Stimulated activated CD8-positive, alpha-beta memory T cell treated with anti-CD3 and anti-CD28 coated beads, Interleukin-4, amount 100 ng/mL, for 24 hours (primary cell): ENCODE measurements around the gene HECW1.

Source experiments
- DNase-seq: peaks from one replicate; pipeline ENCODE4 v3.0.0-alpha.2; 2020; ENCODE audit warnings: low read depth

The HECW1 gene

DNA sequence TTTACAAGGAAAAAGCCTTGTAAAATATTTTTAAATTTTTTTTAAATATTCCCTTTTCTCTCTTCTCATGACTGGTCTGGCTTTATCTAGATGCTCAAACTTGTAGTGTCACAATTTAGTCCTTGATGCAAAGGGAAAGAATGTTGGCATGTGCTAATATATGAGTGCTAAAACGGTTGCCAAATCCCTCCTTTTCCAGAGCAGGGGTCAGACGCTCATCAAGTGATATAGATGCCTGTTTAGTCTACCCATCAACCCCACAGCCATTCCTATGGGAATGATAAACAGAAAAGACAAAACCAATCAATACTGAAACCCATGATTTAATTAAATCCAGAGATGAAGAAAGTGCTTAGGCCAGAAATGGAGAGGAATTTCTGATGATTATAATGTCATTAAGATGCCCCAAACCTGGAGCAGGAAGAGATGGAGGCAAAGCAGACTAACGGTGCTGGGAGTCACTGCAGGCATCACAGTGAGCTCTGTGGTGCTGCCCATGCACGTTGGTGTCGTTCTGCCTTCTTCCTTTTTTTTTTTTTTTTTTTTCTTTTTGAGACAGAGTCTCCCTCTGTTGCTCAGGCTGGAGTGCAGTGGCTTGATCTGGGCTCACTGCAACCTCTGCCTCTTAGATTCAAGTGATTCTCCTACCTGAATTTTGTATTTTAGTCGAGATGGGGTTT, 260.4 kb downstream of the HECW1 start:
- no peak for DNase-seq

GRCh38 chr7:43377196-43377960, 264.9 kb downstream of the HECW1 start:
- DNase-seq: no peak

- DNase-seq: no peak
Observed at GRCh38 chr7:43379210-43379609, 266.8 kb downstream of the HECW1 start.

GRCh38 chr7:43384616-43385308, 272.3 kb downstream of the HECW1 start:
- DNase-seq: no peak

- DNase-seq: no peak
Observed at GRCh38 chr7:43385309-43385680, 272.8 kb downstream of the HECW1 start.

DNA sequence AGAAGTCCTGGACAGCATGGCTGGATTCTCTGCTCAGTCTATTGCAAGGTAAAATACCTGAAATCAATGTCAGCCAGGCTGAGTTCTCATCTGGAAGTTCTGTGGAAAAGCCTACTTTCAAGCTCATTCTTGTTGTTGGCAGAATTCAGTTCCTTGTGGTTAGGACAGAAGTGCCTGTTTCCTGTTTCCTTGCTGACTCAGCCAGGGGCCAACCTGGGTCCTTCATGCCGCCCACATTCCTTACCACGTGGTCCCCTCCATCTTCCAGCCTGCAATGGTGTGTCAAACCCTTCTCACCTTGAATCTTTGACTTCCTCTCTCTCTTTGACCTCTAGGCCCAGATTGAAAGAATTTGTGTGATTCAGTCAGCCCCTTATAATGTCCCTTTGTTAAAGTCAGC, 273.4 kb downstream of the HECW1 start:
- peak; percentile 20 for DNase-seq

- no peak for DNase-seq
Observed at GRCh38 chr7:43387932-43388331, 275.5 kb downstream of the HECW1 start.

GRCh38 chr7:43390576-43390975, 278.1 kb downstream of the HECW1 start:
- no peak for DNase-seq

GRCh38 chr7:43391518-43391917, 279.1 kb downstream of the HECW1 start:
- DNase-seq: no peak

DNA sequence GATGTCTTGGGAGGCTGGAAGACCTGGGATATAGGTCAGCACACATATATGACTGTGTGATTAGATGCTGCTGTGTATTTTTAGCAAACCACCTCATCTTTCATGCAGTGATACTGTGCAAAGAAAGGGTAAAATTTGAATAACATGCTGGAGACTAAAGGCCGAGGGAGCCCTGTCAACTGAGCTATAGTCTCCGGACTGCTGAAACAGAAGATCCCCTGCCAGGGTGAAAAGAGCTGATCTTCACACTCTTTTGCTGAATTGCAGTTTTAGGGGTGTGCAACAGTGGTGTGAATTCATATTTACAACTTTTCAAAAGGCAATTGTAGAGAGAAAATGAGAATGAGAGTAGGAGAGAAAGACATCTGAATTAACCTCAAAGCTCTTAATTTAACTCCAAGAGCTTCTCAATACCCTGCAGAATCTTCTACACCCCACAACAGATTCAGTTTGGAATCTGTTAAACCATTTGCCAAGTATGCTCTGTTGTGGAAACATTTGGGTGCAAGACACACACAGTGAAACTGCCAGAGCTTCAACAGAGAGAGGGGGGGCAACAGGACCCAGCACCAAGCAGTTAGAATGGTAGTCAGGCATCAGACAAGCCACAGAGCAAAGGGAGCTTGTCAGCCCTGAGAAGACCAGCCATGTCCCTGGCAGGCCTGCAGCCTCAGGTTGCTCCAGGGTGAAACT, 280.3 kb downstream of the HECW1 start:
- DNase-seq: no peak

DNA sequence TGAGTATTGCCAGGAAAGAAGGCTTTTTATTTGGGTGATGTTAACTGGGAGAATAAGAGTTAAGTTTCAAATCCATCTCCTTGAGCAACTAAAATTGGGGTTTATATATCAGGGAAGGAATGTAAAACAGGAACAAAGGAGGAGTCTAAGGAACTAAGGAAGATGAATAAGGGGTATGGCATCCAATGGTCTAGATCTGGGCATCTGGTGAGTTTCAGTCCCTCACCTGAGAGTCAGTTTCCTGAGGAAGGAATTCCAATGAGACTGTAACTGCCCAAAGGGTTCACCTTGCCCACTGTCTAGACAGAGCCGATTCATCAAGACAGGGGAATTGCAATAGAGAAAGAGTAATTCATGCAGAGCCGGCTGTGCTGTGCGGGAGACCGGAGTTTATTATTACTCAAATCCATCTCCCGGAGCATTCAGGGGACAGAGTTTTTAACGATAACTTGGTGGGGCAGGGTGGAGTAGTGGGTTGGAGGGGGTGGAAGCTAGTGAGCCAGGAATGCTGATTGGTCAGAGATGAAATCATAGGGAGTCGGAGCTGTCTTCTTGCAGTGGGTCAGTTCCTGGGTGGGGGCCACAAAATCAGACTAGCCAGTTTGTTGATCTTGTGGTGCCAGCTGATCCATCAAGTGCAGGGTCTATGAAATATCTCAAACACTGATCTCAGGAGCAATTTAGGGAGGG, 282.1 kb downstream of the HECW1 start:
- no peak for DNase-seq

GRCh38 chr7:43395351-43395750, 282.9 kb downstream of the HECW1 start:
- DNase-seq: no peak

- no peak for DNase-seq
Observed at GRCh38 chr7:43396187-43396740, 283.8 kb downstream of the HECW1 start.

DNA sequence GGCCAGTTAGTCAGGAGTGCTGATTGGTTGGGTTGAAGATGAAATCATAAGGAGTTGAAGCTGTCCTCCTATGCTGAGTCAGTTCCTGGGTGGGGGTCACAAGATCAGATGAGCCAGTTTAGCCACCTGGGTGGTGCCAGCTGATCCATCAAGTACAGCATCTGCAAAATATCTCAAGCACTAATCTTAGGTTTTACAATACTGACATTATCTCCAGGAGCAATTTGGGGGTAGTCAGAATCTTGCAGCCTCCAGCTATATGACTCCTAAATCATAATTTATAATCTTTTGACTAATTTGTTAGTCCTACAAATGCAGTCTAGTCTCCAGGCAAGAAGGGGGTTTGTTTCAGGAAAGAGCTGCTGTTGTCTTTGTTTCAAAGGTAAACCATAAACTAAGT, 286.4 kb downstream of the HECW1 start:
- DNase-seq: no peak

GRCh38 chr7:43405948-43406347, 293.5 kb downstream of the HECW1 start:
- no peak for DNase-seq

- no peak for DNase-seq
Observed at GRCh38 chr7:43406961-43407360, 294.5 kb downstream of the HECW1 start.

- DNase-seq: no peak
Observed at GRCh38 chr7:43408981-43409380, 296.5 kb downstream of the HECW1 start.

DNA sequence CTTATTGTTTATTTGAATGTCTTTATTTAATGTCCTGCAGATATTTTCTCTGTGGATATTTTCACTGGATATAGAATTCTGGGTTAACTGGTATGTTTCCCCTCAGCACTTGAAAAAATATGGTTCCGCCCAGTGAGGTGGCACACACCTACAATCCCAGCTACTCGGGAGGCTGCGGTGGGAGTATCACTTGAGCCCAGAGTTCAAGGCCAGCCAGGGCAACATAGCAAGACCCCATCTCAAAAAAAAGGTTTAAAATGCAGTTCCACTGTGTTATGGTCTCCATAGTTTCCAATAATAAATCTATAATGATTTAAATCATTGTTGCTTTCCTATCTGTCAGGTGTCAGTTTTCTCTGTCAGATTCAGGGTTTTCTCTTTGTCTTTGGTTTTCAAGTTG, 305.0 kb downstream of the HECW1 start:
- no peak for DNase-seq

GRCh38 chr7:43430411-43430810, 318.0 kb downstream of the HECW1 start:
- no peak for DNase-seq

- no peak for DNase-seq
Observed at GRCh38 chr7:43431020-43431595, 318.7 kb downstream of the HECW1 start.

DNA sequence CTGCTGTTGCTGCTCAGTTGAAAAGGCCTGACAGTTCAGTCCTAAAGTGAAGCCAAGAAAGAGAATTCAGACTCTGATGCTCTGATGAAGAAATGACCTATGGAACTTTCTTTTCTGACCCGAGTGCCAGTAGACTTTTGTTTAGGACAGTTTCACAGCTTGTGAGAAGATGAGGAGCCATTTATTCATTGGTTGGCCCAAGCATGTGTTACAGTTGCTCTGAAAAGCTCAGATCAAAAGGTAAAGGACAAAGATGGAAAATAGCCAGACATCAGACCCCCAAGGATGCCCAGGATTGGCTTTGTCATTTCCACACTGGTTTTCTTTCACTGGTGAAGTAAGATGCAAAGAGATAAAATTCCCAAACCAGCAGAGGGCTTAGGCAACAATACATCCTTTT, 321.2 kb downstream of the HECW1 start:
- no peak for DNase-seq
